Testis (tissue), 2 donors: ENCODE data around the gene NAXE.

Experiments used
- POLR2A ChIP-seq: fragments of 450-650 bp; IDR thresholded peaks from one replicate; pipeline ENCODE4 v1.6.1; 2017; ENCODE audit warnings: antibody characterized with exemption, mild to moderate bottlenecking, moderate library complexity
- TF ChIP-seq, protein P1 (sequence below), 3 experiments: fragments of 450-650 bp in 2 of 3; fragments of 200-600 bp in 1 of 3; sonication (generic) in 1 of 3; IDR thresholded peaks; one replicate each; pipeline ENCODE4 v1.5.1; 2016 to 2019; ENCODE audit warnings: antibody characterized with exemption in 3 of 3, mild to moderate bottlenecking in 2 of 3, moderate library complexity in 1 of 3

DNA sequence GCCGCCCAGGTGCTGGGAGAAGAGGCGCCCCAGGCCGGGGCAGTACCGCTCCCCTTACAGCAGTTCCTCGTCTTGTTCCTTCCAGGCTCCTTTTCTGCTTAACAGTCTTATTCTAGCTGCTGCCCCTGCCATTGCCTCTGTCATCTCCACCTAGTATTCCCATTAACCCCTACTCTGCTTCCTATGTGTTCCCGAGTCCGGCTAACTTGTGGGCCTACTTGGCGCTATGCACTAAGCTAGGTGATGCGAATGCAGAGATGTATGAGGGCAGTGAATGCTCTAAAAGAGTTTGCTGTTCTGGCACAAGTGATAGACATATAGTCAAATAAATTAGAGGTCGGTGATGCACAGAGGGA lies 18.9 kb upstream of the NAXE start:
- TF ChIP-seq, protein P1, sequence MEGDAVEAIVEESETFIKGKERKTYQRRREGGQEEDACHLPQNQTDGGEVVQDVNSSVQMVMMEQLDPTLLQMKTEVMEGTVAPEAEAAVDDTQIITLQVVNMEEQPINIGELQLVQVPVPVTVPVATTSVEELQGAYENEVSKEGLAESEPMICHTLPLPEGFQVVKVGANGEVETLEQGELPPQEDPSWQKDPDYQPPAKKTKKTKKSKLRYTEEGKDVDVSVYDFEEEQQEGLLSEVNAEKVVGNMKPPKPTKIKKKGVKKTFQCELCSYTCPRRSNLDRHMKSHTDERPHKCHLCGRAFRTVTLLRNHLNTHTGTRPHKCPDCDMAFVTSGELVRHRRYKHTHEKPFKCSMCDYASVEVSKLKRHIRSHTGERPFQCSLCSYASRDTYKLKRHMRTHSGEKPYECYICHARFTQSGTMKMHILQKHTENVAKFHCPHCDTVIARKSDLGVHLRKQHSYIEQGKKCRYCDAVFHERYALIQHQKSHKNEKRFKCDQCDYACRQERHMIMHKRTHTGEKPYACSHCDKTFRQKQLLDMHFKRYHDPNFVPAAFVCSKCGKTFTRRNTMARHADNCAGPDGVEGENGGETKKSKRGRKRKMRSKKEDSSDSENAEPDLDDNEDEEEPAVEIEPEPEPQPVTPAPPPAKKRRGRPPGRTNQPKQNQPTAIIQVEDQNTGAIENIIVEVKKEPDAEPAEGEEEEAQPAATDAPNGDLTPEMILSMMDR (IDR thresholded peaks at IDR 0.05), result no peak
- TF ChIP-seq POLR2A, result no peak
